ENCODE results near the gene APBB3. TPM values are rescaled to one million over a fixed set of nuclear protein-coding genes. Genes with fewer than 3 reads are reported as not detected.

Gene APBB3
- total and polyA plus RNA-seq, 9 donors, result 13.1 to 47.6 (median 36.1) TPM

- 31 to 47% (median 36%) methylated on average over 5 of the region's 5 CpGs for WGBS, 3 donors
These were observed 6.7 kb upstream of the APBB3 start for GRCh38 chr5:140571105-140571504.

GRCh38 chr5:140570488-140570887 lies 6.1 kb upstream of the APBB3 start:
- WGBS, 3 donors, result 96 to 100% (median 100%) methylated on average over 1 of the region's 1 CpG
- peak overlapping the region in 1 of 2 donors; percentile 1 for H3K27ac ChIP-seq
- DNase-seq, result no peak

More at GRCh38 chr5:140571105-140571504, 6.7 kb upstream of the APBB3 start:
- intact Hi-C loops (cut with DNase I), result no loop called here
- no peaks in the 10 kb centered on the region for H3K27me3 ChIP-seq
- peaks cover 9% of the 10 kb centered on the region for H3K4me1 ChIP-seq (ENCODE audit: insufficient read depth)
- H3K27ac ChIP-seq, result peak overlapping the region in 1 of 2 donors; percentile 30
- H3K9me3 ChIP-seq, result no peaks in the 10 kb centered on the region
- DNase-seq, result peak in 3 of 5 donors; percentile 51 to 67 (median 52)
- TF ChIP-seq POLR2A (IDR thresholded peaks at IDR 0.05), result no peak
- TF ChIP-seq CTCF (IDR thresholded peaks at IDR 0.05), result no peak
- no peak for TF ChIP-seq EP300 (IDR thresholded peaks at IDR 0.05)
- H3K36me3 ChIP-seq, result no peaks in the 10 kb centered on the region
- no peak overlapping the region for H3K4me3 ChIP-seq

GRCh38 chr5:140570058-140570457 lies 5.7 kb upstream of the APBB3 start:
- Histone ChIP-seq H3K27ac (peak overlapping the region in 1 of 2 donors; percentile 1), H3K4me1 (ENCODE audit: insufficient read depth) (peaks cover 15% of the 10 kb centered on the region), H3K27me3 (no peaks in the 10 kb centered on the region), H3K4me3 (no peak overlapping the region), H3K9me3 (no peaks in the 10 kb centered on the region), H3K36me3 (no peaks in the 10 kb centered on the region)
- TF ChIP-seq POLR2A (IDR thresholded peaks at IDR 0.05) (no peak), CTCF (IDR thresholded peaks at IDR 0.05) (no peak), EP300 (IDR thresholded peaks at IDR 0.05) (no peak)
- no peak for DNase-seq
- 82 to 97% (median 87%) methylated on average over 4 of the region's 4 CpGs for WGBS, 3 donors
- intact Hi-C loops (cut with DNase I), result no loop called here

More at GRCh38 chr5:140570488-140570887, 6.1 kb upstream of the APBB3 start:
- no peak for TF ChIP-seq CTCF (IDR thresholded peaks at IDR 0.05)
- no peak for TF ChIP-seq EP300 (IDR thresholded peaks at IDR 0.05)
- H3K4me1 ChIP-seq (ENCODE audit: insufficient read depth), result peaks cover 13% of the 10 kb centered on the region
- H3K9me3 ChIP-seq, result no peaks in the 10 kb centered on the region
- no peaks in the 10 kb centered on the region for H3K27me3 ChIP-seq
- H3K4me3 ChIP-seq, result no peak overlapping the region
- no peaks in the 10 kb centered on the region for H3K36me3 ChIP-seq
- intact Hi-C loops (cut with DNase I), result no loop called here

GRCh38 chr5:140569197-140569596 lies 4.8 kb upstream of the APBB3 start:
- WGBS, 3 donors, result 59 to 72% (median 64%) methylated on average over 4 of the region's 4 CpGs
- H3K9me3 ChIP-seq, result no peaks in the 10 kb centered on the region
- TF ChIP-seq CTCF (IDR thresholded peaks at IDR 0.05), result no peak
- TF ChIP-seq EP300 (IDR thresholded peaks at IDR 0.05), result no peak
- no peak for TF ChIP-seq POLR2A (IDR thresholded peaks at IDR 0.05)
- no peak overlapping the region for H3K4me3 ChIP-seq
- H3K4me1 ChIP-seq (ENCODE audit: insufficient read depth), result peaks cover 15% of the 10 kb centered on the region
- no peaks in the 10 kb centered on the region for H3K36me3 ChIP-seq
- DNase-seq, result no peak
- H3K27me3 ChIP-seq, result no peaks in the 10 kb centered on the region
- no peak overlapping the region for H3K27ac ChIP-seq
- intact Hi-C loops (cut with DNase I), result loop anchor here in 1 of 4 donors (10.0 kb wide), 1 partner anchor 66 kb away; the partner anchor contains the start of genes CD14 and TMCO6
